Breast epithelium (tissue), 4 donors: ENCODE results near the gene TRAFD1. TPM values are rescaled to one million over a fixed set of nuclear protein-coding genes. Genes with fewer than 3 reads are reported as not detected.
A peak's percentile ranks its signal among the peaks of the same experiment; 100 is the strongest.

Experiments used
- DNase-seq, 2 donors: peaks; one replicate each; pipeline ENCODE4 v3.0.0-alpha.2; 2019; ENCODE audit warnings: low spot score in 2 of 2
- H3K27ac ChIP-seq, 2 donors: fragments of 200-600 bp; sonication (generic) in 1 of 2; one replicate each; pipeline ENCODE4 v1.5.1; 2016 to 2019; ENCODE audit warnings: mild to moderate bottlenecking in 1 of 2
- H3K27me3 ChIP-seq, 2 donors: fragments of 200-600 bp; sonication (generic) in 1 of 2; one replicate each; pipeline versions ENCODE4 v1.5.1 to v1.6.0; 2017 to 2019; ENCODE audit warnings: control low read depth in 1 of 2, mild to moderate bottlenecking in 1 of 2
- H3K36me3 ChIP-seq: fragments of 200-600 bp; one replicate; pipeline ENCODE4 v1.5.1; 2019
- H3K4me1 ChIP-seq, 2 donors: fragments of 200-600 bp; sonication (generic); one replicate each; pipeline ENCODE4 v1.5.1; 2016 to 2019; ENCODE audit warnings: control low read depth in 1 of 2
- H3K4me3 ChIP-seq, 3 donors: fragments of 200-600 bp; sonication (generic); 1 replicate in 2 of 3; 2 replicates in 1 of 3; pipeline ENCODE4 v1.5.1; 2016 to 2019; ENCODE audit warnings: mild to moderate bottlenecking in 3 of 3, moderate library complexity in 2 of 3
- H3K9me3 ChIP-seq, 2 donors: fragments of 200-600 bp; sonication (generic) in 1 of 2; one replicate each; pipeline ENCODE4 v1.5.1; 2016 to 2019; ENCODE audit warnings: control low read depth in 1 of 2
- POLR2A ChIP-seq: fragments of 450-650 bp; IDR thresholded peaks from one replicate; pipeline ENCODE4 v1.6.1; 2016; ENCODE audit warnings: antibody characterized with exemption, mild to moderate bottlenecking, moderate library complexity
- POLR2AphosphoS5 ChIP-seq, 3 donors: sonication (generic); formaldehyde crosslinking; IDR thresholded peaks; one replicate each; pipeline ENCODE4 v1.6.1; 2017; ENCODE audit warnings: antibody characterized with exemption in 3 of 3
- intact Hi-C: fragments of 100-400 bp; cut with DNase I; formaldehyde crosslinking; loops from one replicate; pipeline ENCODE4 v1.15.1; 2023; ENCODE audit warnings: low total_unique reads
- total RNA-seq, 3 donors: library from RNA; depleted of rRNA; stranded (reverse); fragments of >200 nt; gene quantifications; one replicate each; pipeline ENCODE4 v1.1.0, GENCODE V29; 2016
- TF ChIP-seq, protein P1 (sequence below), 3 donors: fragments of 450-650 bp; IDR thresholded peaks; one replicate each; pipeline ENCODE4 v1.5.1; 2016 to 2017; ENCODE audit warnings: antibody characterized with exemption in 3 of 3, mild to moderate bottlenecking in 3 of 3, moderate library complexity in 3 of 3

Gene TRAFD1
- total RNA-seq, 3 donors from 2014 or later, result 25.9 to 64.2 (median 54.4) TPM

DNA sequence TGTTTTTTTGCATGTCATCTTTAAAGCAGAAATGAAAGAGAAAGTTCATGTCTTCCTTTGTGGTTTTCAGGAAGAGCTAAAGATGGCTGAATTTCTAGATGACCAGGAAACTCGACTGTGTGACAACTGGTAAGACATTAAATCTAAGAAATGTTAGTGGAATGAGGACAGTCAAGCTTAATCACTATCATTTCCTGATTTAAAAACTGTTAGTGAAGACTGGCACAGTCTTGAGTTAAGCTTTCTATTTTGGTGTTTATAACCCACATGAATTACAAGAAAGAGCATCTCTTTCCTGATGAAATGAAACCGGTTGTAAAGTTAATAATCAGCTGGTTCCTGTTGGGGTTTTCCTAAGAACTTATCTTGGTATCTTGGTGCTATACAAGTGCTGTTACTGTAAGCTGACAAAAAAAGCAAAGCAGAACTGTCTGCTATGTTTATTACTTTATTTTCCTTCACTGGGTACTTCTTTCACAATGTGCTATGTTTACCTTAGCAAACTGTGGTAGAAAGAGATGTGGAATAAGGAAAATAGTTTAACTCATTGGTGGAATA lies 5.2 kb downstream of the TRAFD1 start:
- Histone ChIP-seq H3K27ac (peak overlapping the region; percentile 73), H3K36me3 (no peaks in the 10 kb centered on the region), H3K4me1 (peaks cover 0 to 20% of the 10 kb centered on the region in 2 donors), H3K4me3 (peak overlapping the region in 1 of 3 donors; percentile 37), H3K9me3 (no peaks in the 10 kb centered on the region), H3K27me3 (no peaks in the 10 kb centered on the region)
- DNase-seq, result no peak
- TF ChIP-seq POLR2A (no peak), POLR2AphosphoS5 (IDR thresholded peaks at IDR 0.05) (no peak)
- TF ChIP-seq, protein P1, sequence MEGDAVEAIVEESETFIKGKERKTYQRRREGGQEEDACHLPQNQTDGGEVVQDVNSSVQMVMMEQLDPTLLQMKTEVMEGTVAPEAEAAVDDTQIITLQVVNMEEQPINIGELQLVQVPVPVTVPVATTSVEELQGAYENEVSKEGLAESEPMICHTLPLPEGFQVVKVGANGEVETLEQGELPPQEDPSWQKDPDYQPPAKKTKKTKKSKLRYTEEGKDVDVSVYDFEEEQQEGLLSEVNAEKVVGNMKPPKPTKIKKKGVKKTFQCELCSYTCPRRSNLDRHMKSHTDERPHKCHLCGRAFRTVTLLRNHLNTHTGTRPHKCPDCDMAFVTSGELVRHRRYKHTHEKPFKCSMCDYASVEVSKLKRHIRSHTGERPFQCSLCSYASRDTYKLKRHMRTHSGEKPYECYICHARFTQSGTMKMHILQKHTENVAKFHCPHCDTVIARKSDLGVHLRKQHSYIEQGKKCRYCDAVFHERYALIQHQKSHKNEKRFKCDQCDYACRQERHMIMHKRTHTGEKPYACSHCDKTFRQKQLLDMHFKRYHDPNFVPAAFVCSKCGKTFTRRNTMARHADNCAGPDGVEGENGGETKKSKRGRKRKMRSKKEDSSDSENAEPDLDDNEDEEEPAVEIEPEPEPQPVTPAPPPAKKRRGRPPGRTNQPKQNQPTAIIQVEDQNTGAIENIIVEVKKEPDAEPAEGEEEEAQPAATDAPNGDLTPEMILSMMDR (IDR thresholded peaks at IDR 0.05), result no peak
- intact Hi-C loops, result no loop called here

DNA sequence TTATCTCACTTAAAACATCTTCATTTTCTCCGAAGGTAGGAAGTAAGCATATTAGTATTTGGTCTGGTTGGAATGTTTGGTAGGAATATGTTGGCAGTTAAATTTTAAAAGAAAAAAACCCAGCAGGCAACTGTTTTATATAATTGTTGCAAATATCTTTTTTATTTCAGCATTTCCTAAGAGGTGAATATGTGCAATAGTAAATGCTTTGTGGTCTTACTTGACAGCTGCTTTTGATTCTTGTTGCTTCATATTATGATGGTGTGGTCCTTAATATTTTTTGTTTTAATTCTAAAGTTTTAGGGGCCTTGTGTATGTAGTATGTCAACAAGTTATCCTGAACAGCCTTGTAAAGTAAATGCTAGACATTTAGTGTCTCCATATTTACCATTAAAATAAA lies 6.3 kb downstream of the TRAFD1 start:
- Histone ChIP-seq H3K4me3 (peak overlapping the region in 1 of 3 donors; percentile 37), H3K27me3 (no peaks in the 10 kb centered on the region), H3K36me3 (no peaks in the 10 kb centered on the region), H3K4me1 (peaks cover 0 to 17% of the 10 kb centered on the region in 2 donors), H3K9me3 (no peaks in the 10 kb centered on the region), H3K27ac (peak overlapping the region in 1 of 2 donors; percentile 73)
- intact Hi-C loops, result no loop called here
- DNase-seq, result no peak
- no peak for TF ChIP-seq POLR2AphosphoS5 (IDR thresholded peaks at IDR 0.05)
- no peak for TF ChIP-seq POLR2A
- TF ChIP-seq, protein P1 (IDR thresholded peaks at IDR 0.05), result no peak

DNA sequence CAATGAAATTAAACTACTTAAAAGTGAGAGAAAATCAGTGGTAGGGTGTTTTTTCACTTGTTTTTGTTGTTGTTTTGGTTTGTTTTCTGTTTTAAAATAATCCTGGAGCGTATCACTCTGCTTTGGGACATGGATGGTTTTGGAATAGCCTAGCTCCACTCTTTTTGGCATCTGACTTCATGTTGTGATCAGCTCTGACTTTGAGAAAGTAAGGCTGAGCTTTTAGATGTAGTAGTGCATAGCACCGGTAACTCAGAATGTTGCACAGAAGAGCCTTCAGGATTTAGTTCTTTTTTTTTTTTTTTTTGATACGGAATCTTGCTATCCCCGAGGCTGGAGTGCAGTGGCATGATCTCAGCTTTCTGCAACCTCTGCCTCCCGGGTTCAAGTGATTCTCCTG lies 8.1 kb downstream of the TRAFD1 start:
- TF ChIP-seq, protein P1 (IDR thresholded peaks at IDR 0.05), result no peak
- no peak for TF ChIP-seq POLR2AphosphoS5 (IDR thresholded peaks at IDR 0.05)
- no peak for TF ChIP-seq POLR2A
- Histone ChIP-seq H3K36me3 (no peaks in the 10 kb centered on the region), H3K27ac (no peak overlapping the region), H3K9me3 (no peaks in the 10 kb centered on the region), H3K4me3 (no peak overlapping the region), H3K27me3 (no peaks in the 10 kb centered on the region), H3K4me1 (peaks cover 0 to 7% of the 10 kb centered on the region in 2 donors)
- intact Hi-C loops, result no loop called here
- DNase-seq, result no peak

DNA sequence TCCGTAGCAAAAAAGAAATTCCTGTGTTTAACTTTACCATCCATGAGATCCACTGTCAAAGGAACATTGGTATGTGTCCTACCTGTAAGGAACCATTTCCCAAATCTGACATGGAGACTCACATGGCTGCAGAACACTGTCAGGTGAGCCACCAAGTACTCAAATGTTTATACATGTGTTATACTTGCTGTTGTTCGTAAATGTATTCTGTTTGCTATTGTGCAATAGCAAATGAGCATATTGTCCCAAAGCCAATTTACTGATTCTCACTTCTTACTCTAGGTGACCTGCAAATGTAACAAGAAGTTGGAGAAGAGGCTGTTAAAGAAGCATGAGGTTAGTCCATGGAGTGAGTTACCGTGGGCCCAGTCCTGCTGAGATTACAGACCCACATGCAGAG lies 9.4 kb downstream of the TRAFD1 start:
- DNase-seq, result no peak
- Histone ChIP-seq H3K9me3 (no peaks in the 10 kb centered on the region), H3K27me3 (no peaks in the 10 kb centered on the region), H3K27ac (peak overlapping the region in 1 of 2 donors; percentile 5), H3K36me3 (no peaks in the 10 kb centered on the region), H3K4me3 (no peak overlapping the region), H3K4me1 (peaks cover 0 to 2% of the 10 kb centered on the region in 2 donors)
- intact Hi-C loops, result no loop called here
- TF ChIP-seq POLR2A (no peak), POLR2AphosphoS5 (IDR thresholded peaks at IDR 0.05) (no peak)
- TF ChIP-seq, protein P1 (IDR thresholded peaks at IDR 0.05), result no peak

DNA sequence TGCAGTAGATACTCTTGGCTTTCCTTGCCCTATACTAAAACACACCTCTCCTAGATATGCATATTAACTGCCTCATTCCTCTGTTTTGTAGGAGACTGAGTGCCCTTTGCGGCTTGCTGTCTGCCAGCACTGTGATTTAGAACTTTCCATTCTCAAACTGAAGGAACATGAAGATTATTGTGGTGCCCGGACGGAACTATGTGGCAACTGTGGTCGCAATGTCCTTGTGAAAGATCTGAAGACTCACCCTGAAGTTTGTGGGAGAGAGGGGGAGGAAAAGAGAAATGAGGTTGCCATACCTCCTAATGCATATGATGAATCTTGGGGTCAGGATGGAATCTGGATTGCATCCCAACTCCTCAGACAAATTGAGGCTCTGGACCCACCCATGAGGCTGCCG lies 15.4 kb downstream of the TRAFD1 start:
- H3K9me3 ChIP-seq, result no peaks in the 10 kb centered on the region
- TF ChIP-seq POLR2A (no peak), POLR2AphosphoS5 (IDR thresholded peaks at IDR 0.05) (no peak)
- TF ChIP-seq, protein P1 (IDR thresholded peaks at IDR 0.05), result no peak
- H3K4me3 ChIP-seq, result no peak overlapping the region
- H3K27me3 ChIP-seq, result no peaks in the 10 kb centered on the region
- no peak for DNase-seq
- H3K4me1 ChIP-seq, result no peaks in the 10 kb centered on the region
- intact Hi-C loops, result no loop called here
- no peak overlapping the region for H3K27ac ChIP-seq
- H3K36me3 ChIP-seq, result no peaks in the 10 kb centered on the region
